GM11168 (cell line): ENCODE data around the gene DEFB131B.
"Not testable (repeated sequence)": the region's sequence is repeated elsewhere in the genome, so short reads cannot be mapped to it uniquely, and the experiment has no call there.

Source experiments
- in situ Hi-C: fragments of 300-500 bp; cut with MboI; formaldehyde crosslinking; loops from one replicate; pipeline ENCODE4 v1.12.0; 2022; ENCODE audit warnings: low sequenced_read_pairs; ENCODE audit not compliant: unreplicated experiment

DEFB131B gene

DNA sequence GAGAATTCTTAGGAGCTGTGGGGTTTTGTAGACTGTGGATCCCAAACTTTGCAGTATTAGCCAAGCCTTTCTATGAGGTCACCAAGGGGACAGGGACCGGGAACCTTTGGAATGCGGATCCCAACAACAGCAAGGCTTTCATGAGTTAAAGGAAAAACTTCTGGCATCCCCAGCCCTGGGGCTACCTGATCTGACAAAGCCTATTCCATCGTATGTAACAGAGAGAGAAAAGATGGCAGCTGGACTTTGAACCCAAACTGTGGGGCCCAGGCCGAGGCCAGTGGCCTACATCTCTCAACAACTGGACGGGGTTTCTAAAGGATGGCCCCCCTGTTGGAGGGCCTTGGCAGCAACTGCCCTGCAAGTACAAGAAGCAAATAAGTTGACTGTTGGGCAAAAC lies 32.5 kb downstream of the DEFB131B start:
- in situ Hi-C loops = not testable (repeated sequence)

DNA sequence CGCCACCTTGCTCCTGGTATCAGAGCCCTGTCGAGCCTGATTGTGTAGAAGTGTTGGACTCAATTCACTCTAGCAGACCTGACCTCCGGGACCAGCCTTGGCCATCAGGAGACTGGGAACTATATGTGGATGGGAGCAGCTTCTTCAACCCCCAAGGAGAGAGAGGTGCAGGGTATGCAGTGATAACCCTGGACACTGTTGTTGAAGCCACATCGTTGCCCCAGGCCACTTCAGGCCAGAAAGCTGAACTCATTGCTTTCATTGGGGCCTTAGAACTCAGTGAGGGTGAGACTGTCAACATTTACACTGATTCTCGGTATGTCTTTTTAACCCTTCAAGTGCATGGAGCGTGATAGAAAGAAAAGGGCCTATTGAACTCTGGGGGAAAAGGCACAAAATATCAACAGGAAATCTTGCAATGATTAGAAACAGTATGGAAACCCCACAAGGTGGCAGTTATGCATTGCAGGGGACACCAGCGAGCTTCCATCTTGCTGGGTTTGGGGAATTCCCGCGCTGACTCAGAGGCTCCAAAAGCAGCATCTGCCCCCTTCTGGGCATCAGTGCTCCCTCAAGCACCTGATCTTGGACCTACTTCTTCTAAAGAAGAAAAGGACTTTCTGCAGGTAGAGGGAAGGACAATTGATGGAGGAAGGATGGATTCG lies 33.2 kb downstream of the DEFB131B start:
- in situ Hi-C loops = not testable (repeated sequence)

DNA sequence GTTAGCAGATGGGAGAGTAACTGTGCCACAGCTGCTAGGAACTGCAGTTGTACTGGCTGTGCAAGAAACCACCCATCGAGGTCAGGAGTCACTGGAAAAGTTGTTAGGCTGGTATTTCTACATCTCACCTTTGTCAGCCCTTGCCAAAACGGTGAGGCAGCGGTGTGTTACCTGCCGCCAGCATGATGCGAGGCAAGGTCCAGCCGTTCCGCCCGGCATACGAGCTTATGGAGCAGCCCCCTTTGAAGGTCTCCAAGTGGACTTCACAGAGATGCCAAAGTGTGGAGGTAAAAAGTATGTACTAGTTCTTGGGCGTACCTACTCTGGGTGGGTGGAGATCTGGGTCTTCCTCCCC lies 33.7 kb downstream of the DEFB131B start:
- in situ Hi-C loops = not testable (repeated sequence)

DNA sequence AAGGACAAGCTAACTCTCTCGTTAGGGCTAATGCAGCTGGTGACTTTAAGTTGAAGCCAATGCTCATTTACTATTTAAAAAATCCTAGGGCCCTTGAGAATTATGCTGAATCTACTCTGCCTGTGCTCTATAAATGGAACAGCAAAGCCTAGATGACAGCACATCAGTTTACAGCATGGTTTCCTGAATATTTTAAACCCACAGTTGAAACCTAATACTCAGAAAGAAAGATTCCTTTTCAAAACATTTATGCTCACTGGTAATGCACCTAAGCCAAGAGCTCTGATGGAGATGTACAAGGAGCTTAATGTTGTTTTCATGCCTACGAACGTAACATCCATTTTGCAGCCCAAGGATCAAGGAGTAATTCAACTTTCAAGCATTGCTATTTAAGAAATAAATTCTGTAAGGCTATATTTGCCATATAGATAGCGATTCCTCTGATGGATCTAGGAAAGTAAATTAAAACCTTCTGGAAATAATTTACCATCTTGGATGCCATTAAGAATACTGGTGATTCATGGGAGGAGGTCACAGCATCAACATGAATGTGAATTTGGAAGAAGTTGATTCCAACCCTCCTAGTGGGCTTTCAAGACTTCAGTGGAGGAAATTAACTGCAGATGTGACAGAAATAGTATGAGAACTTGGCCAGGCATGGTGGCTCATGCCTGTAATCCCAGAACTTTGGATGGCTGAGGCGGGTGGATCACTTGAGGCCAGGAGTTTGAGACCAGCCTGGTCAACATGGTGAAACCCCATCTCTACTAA lies 35.7 kb downstream of the DEFB131B start:
- in situ Hi-C loops = no loop called here

DNA sequence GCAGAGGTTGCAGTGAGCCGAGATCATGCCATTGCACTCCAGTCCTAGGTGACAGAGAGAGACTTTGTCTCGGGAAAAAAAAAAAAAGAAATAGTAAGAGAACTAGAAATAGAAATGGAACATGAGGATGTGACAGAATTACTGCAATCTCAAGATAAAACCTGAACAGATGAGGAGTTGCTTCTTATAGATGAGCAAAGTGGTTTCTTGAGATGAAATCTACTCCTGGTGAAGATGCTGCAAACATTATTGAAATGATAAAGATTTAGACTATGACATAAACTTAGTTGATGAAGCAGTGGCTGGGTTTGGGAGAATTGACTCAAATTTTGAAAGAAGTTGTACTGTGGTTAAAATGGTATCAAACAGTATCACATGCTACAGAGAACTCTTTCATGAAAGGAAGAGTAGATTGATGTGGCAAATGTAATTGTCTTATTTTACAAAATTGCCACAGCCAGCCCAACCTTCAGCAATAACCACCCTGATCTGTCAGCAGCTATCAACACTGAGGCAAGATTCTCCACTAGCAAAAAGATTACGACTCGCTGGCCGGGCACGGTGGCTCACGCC lies 36.5 kb downstream of the DEFB131B start:
- in situ Hi-C loops = no loop called here

DNA sequence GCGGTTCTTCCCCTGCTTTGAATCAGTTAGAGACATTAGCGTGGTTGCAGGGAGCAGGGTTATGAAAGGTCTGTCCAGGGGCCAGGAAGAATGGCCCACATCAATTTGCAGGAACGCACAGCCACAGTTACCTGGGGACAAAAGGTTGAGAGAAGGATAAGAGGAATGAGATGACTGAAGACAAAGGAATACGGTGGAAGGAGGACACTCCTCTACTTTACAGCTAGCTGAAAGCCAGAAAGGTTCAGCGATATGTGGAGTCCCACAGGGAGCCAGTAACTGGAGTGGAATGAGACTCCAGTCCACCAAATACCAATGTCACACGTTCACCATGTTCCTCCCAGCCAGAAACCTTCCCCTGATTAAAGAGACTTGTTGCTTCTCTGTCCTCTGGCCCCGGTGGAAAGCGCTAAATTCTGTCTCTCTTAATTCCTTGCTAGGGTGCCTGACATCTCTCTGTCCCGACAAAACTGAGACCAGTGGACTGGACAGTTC lies 39.4 kb downstream of the DEFB131B start:
- in situ Hi-C loops = no loop called here

DNA sequence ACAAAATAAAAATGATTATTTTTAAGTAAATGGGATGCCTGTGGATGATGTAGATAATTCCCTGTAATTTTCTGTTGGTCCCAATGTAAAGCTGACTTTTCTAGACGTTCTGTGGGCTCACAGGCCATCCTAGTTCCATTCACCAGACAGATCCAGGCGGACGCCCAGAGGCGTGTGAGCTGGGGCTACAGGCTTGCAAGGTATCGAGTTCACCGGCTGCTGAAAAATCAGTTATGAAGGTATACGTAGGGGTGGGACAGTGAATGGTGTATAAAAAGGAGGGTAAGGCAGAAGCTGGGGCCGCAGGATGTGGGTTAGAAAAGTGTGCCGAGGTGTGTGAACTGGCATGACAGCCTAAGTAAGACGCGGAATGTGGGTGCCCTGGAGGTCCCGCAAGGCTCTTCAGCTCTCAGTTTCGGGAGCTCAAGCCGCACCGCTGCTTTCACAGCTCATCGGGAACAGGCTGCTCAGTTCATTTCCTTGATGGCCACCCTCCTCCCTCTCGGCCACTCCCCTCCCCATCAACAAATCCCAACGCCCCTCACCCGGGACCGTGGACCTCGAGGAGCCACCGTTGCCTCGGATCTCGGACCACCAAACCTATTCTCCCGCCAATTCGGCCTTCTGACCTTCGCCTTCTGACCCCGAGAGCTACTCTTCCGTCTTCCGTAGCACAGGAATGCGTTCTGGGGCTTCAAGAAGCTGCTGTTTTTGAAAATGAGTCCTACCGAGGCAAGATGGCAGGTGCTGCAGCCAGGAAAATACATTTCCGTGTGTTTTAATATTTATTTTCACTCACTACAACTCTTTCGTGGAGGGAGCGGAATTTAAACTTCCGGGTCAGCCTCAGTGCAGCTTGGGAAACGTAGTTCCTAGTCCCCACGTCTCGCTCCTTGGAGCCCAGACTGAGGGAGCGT lies 49.8 kb downstream of the DEFB131B start, which contains the start of gene XNDC1N:
Gene XNDC1N (minus strand): TSS at position 775 of the 917 bp plus-strand sequence. CDS start 5,241 bp downstream, outside the sequence.
- in situ Hi-C loops = no loop called here

DNA sequence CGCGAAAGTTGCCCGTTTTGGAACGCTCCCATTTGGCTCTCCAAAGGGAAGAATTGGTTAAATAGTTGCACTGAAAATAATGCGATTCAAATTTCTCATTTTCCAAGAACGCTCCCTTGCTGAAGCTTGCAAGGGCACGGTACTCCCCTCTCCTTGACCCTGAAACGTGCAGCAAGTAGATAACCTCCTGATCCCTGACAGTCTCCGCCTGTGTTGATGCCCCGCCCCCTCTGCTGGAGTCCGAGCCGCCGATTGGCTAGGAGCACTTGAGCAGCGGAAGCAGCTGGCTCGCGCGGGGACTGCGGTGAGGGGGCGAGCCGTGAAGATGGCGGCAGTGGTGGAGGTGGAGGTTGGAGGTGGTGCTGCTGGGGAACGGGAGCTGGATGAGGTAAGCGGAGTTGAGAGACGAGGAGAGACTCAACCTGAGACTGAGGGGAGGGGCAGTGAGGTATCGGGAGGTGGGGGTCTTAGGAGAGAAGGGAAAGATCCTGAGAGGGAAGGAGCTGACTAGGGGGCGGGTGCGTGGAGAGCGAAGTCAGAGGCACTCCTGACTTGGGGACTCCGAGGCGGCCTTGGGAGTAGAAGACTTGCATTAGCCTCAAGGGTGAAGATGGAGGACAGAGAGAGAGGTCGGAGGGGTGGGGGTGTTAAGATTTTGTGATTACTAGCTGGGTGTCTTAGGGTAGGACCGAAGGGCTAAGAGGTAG lies 50.6 kb downstream of the DEFB131B start, which contains the start of gene RNF121:
Gene RNF121 (plus strand): TSS at position 310 of the 707 bp plus-strand sequence. CDS start 16 bp downstream, at position 326.
- in situ Hi-C loops = no loop called here

DNA sequence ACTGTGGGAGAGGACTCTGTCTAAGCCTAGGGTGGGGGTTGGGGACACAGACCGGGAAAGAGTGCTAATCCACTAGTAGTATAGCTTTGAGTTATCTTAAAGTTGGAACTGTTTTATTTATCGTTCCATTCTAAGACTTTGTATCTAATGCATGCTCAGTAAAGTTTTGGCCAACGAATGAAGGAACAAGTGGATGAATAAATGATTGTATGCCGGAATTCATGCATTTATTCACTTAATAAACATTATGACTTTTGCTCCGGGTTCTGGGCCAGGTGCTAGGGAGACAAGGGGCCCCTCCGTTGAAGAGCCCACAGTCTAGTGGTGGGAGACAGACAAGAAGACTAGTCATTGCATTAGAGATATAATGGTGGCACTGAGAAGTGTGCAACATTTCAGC lies 51.2 kb downstream of the DEFB131B start:
- in situ Hi-C loops = no loop called here

DNA sequence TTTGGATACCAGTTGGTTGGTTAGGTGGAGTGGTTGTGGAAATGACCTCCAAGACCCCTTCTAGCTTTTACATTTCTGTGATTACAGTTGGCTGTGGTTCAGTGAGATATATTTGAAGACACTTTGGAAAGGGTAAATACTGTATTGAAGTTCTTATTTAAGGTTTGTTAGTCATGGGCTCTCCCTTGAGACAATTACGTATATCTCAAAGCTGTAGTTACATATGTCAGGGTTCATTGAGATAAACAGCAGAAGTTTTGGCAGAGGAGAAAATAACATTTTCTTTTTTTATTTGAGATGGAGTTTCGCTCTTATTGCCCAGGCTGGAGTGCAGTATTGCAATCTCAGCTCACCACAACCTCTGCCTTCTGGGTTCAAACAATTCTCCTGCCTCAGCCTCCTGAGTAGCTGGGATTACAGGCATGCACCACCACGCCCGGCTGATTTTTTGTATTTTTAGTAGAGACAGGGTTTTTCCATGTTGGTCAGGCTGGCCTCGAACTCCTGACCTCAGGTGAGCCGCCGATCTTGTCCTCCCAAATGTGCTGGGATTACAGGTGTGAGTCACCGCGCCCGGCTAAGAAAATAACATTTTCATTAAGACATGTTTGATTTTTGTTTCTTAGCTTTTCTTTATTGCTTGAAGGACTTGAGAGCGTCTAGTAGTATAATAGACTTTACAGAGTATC lies 52.4 kb downstream of the DEFB131B start:
- in situ Hi-C loops = no loop called here

DNA sequence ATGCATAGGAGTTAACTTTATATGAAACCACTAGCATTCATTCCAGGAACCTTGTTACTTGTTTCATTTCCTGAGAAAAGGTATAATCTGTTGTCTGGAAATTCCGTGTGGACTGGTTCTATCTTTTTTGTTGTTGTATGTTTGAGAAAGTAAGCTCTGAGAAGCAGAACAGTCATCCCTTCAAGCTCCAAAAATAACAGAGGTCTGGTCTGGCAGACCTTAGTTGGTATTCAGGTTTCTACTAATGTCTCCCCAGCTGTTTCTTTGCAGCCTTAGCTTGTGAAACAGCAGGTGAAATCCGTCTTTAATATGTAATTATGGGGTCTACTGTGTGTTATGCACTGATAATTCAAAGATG lies 53.0 kb downstream of the DEFB131B start:
- in situ Hi-C loops = no loop called here

DNA sequence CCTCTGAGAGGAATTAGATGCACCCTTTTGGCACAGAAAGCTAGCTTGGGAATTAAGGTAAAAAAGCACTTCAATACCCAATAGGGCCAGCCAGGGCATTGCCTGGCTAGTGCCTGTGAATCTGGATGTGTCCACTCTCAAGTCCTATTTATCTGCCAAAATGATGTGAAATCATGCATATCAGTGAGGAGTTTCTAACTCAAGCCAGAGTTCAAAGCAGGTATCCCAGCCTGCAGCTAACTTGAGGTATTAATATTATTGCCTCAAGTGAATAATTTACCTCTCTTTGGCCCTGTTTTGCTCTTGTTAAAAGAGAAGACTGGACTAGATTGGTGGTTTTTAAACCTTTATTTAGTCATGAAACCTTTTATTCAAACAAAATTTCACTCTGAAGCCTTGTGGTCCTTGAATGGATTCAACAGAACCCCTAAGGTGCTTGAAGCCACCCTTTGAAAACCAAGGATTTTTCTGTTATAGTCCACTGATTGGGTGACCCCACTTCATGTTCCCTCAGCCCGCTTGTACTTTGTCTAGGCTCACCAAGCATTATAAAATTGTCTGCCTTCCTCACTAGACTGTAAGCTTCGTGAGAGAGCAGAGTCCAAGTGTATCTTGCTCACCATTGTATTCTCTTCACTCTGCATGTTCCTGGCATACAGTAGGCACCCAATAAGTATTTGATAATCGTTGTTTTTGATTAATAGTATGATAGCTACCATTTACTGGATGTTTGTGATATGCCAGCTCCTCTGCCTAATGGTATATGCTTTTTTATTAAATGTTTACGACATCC lies 55.1 kb downstream of the DEFB131B start:
- in situ Hi-C loops = no loop called here
